HPDE6-E6E7 (cell line): Measurements from ENCODE around the gene AGO1.
A peak's percentile ranks its signal among the peaks of the same experiment; 100 is the strongest.

Experiments
- DNase-seq: peaks from one replicate; pipeline ENCODE4 v3.0.0; 2011; ENCODE audit warnings: missing footprints; ENCODE audit errors: extremely low spot score

Gene AGO1

DNA sequence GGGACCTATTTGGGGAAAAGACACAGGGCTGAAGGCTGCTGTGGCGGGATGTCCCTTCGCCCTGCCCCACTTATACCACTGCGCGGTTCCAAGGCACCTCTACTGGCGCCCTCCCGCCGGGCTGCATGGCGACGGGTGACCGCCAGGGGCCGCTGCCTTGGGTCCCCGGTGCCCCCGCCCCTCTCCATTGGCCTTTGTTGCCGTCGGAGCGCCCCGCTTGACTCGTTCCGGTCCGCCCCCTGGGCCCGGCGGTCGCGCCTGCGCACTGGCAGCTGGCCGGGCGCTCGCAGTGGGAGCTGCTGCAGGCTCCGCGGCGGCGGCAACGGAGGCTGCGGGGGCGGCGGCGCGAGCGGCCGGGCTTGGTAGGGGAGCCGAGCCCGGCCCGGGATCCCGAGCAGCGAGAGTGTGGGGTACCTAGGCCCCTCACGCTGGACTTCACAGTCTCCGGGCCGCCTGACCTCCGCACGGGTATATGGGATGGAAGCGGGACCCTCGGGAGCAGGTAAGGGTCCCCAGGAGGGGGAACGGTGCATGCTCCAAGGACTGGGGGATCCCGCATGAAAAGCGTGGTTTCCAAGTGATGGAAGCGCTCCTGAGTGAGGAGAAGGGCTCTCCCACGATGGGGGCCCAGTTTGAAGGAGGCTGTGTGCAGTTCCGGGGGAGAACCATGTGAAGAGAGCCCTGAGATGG, at the start of gene AGO1:
Gene AGO1 (plus strand): TSS at position 265 of the 690 bp plus-strand sequence. CDS start 213 bp downstream, at position 478.
- peak; percentile 99 for DNase-seq

- no peak for DNase-seq
Observed at GRCh38 chr1:35833395-35833794, 49.6 kb upstream of the AGO1 start.

DNA sequence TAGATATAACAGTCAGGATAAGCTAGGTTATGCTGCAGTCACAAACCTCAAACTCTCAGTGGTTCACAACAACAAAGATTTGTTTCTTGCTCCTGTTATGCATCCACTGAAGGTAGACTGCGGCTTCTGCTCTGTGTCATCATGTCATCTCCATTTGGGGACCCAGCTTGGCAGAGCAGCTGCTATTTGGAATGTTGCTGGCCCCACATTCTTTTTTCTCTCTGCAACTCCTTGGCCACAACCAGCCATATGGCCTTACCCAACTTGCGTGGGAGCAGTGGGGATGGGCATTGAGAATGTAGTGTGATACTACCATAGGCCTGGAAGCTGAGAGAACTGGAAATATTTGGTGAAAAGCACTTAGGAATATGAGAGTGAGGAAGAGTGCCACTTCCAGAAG, 48.8 kb upstream of the AGO1 start:
- DNase-seq = no peak

DNA sequence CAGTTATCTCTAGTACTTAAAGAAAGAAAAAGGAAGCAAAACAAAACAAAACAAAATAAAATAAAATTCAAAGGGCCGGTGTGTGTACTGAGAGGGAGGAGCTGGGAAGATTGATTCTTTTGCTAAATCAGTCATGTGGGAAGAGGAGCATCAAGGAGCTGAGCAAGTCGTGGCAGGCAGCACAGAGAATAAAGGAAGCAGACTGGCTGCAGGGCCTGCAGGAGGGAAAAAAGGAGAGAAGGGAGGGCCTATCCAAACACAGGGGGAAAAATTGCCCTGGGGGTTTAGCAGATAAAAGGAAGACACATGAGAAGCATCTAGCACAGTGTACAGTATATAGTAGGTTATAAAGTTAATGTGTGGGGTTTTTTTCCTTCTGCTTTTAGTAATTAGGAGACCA, 47.6 kb upstream of the AGO1 start:
- peak; percentile 70 for DNase-seq

GRCh38 chr1:35836734-35837133, 46.3 kb upstream of the AGO1 start:
- DNase-seq = no peak

- no peak for DNase-seq
Observed at GRCh38 chr1:35838693-35839245, 44.2 kb upstream of the AGO1 start.

- DNase-seq = no peak
Observed at GRCh38 chr1:35844826-35845225, 38.2 kb upstream of the AGO1 start.

DNA sequence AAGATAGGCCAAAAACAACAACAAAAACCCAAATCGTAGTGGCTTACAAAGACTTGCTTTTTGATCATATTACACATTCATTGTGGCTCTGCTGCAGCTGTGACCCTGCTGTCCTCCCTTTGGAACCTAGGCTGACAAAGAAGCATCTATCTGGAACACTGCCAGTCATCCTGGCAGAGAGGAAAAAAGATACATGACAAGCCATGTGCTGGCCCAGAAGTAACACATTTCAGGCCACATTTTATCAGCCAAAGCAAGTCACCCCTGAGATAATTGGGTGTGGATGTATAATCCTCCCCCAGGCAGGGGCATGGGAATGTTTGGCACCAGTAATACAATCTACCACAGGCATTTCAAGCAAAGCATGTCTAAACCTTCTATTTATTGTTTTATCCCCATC, 37.2 kb upstream of the AGO1 start:
- no peak for DNase-seq

DNA sequence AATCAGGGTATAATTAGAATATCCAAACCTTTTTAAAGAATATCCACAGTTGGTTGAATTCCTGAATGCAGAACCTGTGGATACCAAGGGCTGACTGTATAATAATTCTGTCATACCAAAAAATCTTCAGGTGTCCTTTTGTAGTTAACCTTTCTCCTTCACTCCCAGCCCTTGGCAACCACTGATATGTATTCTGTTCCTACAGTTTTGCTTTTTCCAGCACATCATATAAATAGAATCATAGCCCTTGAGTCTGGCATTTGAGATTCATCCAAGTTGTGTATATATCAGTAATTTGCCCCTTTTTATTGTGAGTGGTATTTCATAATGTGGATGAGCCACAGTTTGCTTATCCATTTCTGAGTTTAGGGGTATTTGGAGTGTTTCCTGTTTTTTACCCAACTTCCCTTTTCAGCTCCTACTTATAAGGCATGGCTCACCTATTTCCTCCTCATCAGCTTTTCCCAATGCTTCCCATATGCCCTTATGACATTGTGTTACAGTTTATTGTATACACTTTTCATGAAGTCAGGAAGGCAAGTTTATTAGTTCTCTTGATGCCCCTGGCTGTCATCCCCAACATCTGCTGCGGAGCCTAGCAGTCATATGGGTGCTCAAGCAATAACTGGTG, 35.0 kb upstream of the AGO1 start:
- no peak for DNase-seq

- DNase-seq = no peak
Observed at GRCh38 chr1:35850051-35850450, 33.0 kb upstream of the AGO1 start.

DNA sequence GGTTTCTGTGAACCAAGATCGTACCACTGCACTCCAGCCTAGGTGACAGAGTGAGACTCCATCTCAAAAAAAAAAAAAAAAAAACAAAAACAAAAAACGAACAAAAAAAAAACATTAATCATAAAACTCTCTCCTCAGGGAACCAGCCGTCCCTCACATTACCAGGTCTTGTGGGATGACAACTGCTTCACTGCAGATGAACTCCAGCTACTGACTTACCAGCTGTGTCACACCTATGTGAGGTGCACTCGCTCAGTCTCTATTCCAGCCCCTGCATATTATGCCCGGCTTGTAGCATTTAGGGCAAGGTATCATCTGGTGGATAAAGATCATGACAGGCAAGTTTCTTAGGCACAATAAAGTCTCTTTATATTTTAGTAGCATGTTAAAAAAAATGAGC, 32.3 kb upstream of the AGO1 start:
- no peak for DNase-seq

DNA sequence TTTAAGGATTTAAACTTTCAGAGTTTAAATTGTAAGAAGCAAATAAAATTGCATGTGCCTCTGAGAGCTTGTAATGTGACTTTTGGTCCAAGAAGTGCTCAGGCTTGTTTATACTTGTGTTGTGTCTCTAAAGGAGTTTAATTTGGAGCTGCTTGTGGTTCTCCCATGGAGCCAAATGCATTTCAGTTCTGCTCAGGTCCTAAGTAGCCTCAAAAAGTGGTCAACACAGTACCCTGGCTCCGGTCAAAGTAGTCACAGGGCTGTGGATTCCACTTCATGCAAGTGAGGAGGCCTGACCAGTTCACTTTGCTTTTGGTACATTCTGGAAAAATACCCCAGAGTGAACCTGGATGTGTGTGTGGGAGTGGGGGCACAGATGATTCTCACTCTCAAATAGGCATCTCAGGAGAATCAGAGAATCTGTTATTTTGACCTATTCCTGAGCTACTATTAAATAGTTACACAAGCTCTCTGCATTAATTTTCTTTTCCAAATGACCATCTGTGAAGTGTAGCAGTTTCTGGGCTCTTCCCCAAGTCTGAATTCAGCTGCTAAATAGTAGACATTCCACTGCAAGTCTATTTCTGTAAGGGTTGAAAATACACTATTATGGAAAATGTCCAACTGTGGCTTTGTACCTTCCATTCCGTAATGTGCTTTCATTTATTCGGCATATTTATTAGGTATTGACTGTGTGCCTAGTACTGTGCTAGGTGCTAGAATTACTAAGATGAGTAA, 31.7 kb upstream of the AGO1 start:
- DNase-seq = no peak

DNA sequence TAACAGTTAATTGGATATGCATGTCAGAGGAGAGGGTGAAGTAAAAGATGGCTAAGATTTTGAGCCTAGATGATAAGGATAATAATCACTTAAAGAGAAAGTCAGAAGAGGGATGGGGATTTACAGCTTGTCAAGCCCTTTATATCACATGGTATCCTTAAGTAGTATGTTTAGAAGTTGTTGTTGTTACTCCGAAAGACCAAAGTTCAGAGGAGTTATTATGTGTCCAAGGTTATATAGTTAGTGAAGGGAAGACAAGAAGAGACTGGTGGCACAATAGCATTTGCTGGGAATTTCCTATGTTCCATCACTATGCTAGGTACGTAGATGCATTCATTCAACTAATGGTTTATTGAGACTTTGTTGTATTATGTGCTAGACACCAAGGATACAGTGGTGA, 30.8 kb upstream of the AGO1 start:
- DNase-seq = no peak

DNA sequence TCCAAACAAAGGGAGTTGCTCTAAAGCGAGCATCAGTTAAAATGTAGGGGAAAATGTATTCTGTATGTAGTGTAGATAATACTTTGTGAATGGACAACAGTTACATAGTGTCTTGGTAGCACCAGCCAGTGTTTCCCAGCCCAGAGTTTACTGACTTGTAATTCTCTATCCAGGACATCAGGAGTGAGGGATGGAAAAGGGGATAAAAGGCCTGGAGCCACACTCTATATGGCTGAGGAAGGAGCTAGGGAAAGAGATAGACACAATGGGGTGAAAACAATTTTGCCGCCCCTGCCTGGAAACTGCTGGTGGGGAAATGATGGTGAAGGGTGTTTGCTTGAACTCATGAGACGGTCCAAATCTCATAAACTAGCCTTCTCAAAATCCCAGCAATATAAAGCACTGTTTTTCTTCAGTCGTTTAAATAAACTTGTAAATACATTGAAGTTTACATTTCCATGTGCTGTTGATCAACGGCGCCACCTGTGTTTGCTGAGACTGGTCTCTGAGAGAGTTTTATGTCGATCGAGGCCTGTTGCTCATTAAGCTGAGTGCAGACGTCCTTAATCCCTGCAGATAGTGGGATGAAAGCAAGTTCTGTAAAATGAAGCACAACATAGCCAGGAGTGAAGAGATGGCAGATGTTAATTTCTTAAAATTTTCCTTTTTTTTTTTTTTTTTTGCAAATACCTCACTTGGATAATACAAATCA, 27.9 kb upstream of the AGO1 start:
- no peak for DNase-seq

- DNase-seq = no peak
Observed at GRCh38 chr1:35856964-35857363, 26.0 kb upstream of the AGO1 start.

GRCh38 chr1:35857830-35858229, 25.2 kb upstream of the AGO1 start:
- DNase-seq = no peak

- DNase-seq = no peak
Observed at GRCh38 chr1:35860696-35861095, 22.3 kb upstream of the AGO1 start.

- no peak for DNase-seq
Observed at GRCh38 chr1:35863136-35863535, 19.9 kb upstream of the AGO1 start.

- DNase-seq = no peak
Observed at GRCh38 chr1:35863881-35864625, 19.0 kb upstream of the AGO1 start.

GRCh38 chr1:35864813-35865212, 18.2 kb upstream of the AGO1 start:
- no peak for DNase-seq

GRCh38 chr1:35866991-35867390, 16.0 kb upstream of the AGO1 start:
- DNase-seq = no peak
